Neutrophil (primary cell): Measurements from ENCODE around the gene CDC123.

Experiments
- H3K27ac ChIP-seq: fragments of 200-600 bp; sonication (generic); 2 replicates; pipeline ENCODE4 v1.5.1; 2016; ENCODE audit warnings: mild to moderate bottlenecking, moderate library complexity
- H3K27me3 ChIP-seq: fragments of 200-600 bp; sonication (generic); 2 replicates; pipeline ENCODE4 v1.6.0; 2016; ENCODE audit warnings: mild to moderate bottlenecking
- H3K36me3 ChIP-seq: fragments of 200-600 bp; sonication (generic); 2 replicates; pipeline ENCODE4 v1.5.1; 2017
- H3K4me1 ChIP-seq, 2 experiments: fragments of 200-600 bp in 1 of 2; sonication (generic) in 1 of 2; 1 replicate in 1 of 2; 2 replicates in 1 of 2; pipeline versions ENCODE4 v1.5.1 to v1.6.1; 2013 to 2016; ENCODE audit warnings: low read depth in 1 of 2, low read length in 1 of 2, mild to moderate bottlenecking in 1 of 2, moderate library complexity in 1 of 2; ENCODE audit not compliant: control insufficient read depth in 1 of 2, insufficient read depth in 1 of 2
- H3K4me3 ChIP-seq, 2 experiments: fragments of 200-600 bp in 1 of 2; sonication (generic) in 1 of 2; 1 replicate in 1 of 2; 2 replicates in 1 of 2; pipeline ENCODE4 v1.5.1; 2013 to 2016; ENCODE audit warnings: low read depth in 1 of 2, low read length in 1 of 2, mild to moderate bottlenecking in 1 of 2, moderate library complexity in 1 of 2
- H3K9me3 ChIP-seq: fragments of 200-600 bp; sonication (generic); 2 replicates; pipeline ENCODE4 v1.5.1; 2016
- CTCF ChIP-seq: fragments of 200-600 bp; sonication (generic); IDR thresholded peaks from 2 replicates; pipeline ENCODE4 v1.5.1; 2016; ENCODE audit warnings: antibody characterized with exemption

Gene CDC123

GRCh38 chr10:12186323-12186722 lies 9.7 kb upstream of the CDC123 start:
- Histone ChIP-seq H3K4me1 (peaks cover 11 to 16% of the 10 kb centered on the region in 2 experiments), H3K36me3 (peaks cover 17% of the 10 kb centered on the region), H3K9me3 (no peaks in the 10 kb centered on the region), H3K27ac (no peak overlapping the region), H3K4me3 (no peak overlapping the region), H3K27me3 (no peaks in the 10 kb centered on the region)
- TF ChIP-seq CTCF, result no peak

- H3K27me3 ChIP-seq, result no peaks in the 10 kb centered on the region
- H3K36me3 ChIP-seq, result peaks cover 17% of the 10 kb centered on the region
- no peak overlapping the region for H3K4me3 ChIP-seq
- H3K4me1 ChIP-seq, result peaks cover under 1 to 5% of the 10 kb centered on the region in 2 experiments
- H3K27ac ChIP-seq, result no peak overlapping the region
- no peak for TF ChIP-seq CTCF
- H3K9me3 ChIP-seq, result no peaks in the 10 kb centered on the region
These were observed 8.6 kb upstream of the CDC123 start for GRCh38 chr10:12187321-12187905.

DNA sequence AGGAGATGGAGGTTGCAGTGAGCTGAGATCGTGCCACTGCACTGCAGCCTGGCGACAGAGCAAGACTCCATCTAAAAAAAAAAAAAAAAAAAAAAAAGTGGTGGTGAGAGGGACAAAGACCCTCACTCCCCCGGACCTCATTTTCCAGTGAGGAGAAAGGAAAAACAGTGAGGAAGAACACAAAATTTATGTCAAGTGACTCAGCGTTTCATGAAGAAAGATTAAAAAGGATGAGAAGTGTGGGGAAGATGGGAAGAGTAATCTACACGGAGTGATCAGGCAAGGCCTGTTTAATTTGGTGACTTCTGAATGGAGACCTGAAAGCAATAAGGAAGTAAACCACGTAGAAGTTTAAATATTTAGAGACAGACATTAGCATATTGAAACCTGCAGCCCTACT lies 7.3 kb upstream of the CDC123 start:
- H3K4me1 ChIP-seq, result peaks cover 0 to 10% of the 10 kb centered on the region in 2 experiments

DNA sequence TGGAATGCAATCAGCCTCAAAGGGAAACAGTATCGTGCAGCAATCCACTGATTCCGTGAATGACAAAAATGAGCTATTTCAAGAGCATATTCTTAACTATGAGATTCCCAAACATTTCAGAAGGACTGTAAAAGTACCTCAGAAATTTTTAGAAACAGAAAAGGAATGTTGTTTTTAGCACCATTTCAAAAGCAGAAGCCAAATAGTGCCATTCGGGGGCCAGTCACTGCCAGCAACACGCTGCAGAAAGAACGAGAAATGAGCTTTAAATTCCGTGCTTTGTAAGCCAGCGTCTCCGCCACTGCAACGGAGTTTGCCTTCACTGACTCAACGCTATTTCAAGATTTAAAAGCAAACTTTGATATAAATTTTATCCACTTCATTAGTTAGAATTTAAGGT lies 6.6 kb upstream of the CDC123 start:
- no peak overlapping the region for H3K4me3 ChIP-seq
- H3K27me3 ChIP-seq, result no peaks in the 10 kb centered on the region
- TF ChIP-seq CTCF, result no peak
- peaks cover 6 to 16% of the 10 kb centered on the region in 2 experiments for H3K4me1 ChIP-seq
- no peaks in the 10 kb centered on the region for H3K9me3 ChIP-seq
- no peak overlapping the region for H3K27ac ChIP-seq
- H3K36me3 ChIP-seq, result peaks cover 12% of the 10 kb centered on the region

More for the DNA sequence above, 7.3 kb upstream of the CDC123 start:
- no peaks in the 10 kb centered on the region for H3K27me3 ChIP-seq
- H3K36me3 ChIP-seq, result peaks cover 17% of the 10 kb centered on the region
- no peaks in the 10 kb centered on the region for H3K9me3 ChIP-seq
- no peak overlapping the region for H3K4me3 ChIP-seq
- TF ChIP-seq CTCF, result no peak
- no peak overlapping the region for H3K27ac ChIP-seq

DNA sequence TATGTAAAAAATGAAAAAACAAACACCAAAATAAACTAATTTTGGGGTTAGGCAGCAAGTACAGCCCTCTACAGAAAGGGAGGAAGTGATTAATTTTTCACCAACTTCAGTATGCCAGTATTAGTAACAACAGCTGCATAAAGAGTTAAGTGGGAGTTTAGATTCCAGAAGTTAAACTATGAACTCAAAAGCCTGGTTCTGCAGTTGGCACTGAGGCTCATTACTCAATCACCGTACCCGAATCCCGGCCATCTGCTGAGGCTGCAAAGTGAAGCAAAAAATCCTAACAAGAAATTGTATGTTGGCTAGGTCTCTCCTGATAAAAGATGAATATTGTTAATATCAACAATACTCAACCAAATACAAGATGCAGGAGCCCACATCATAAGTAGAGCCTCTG lies 4.3 kb upstream of the CDC123 start:
- Histone ChIP-seq H3K4me3 (no peak overlapping the region), H3K27me3 (no peaks in the 10 kb centered on the region), H3K27ac (no peak overlapping the region), H3K36me3 (no peaks in the 10 kb centered on the region), H3K9me3 (no peaks in the 10 kb centered on the region), H3K4me1 (peaks cover 15 to 30% of the 10 kb centered on the region in 2 experiments)
- TF ChIP-seq CTCF, result no peak
